Measurements from ENCODE around the gene EFNA4. TPM values are rescaled to one million over a fixed set of nuclear protein-coding genes. Genes with fewer than 3 reads are reported as not detected.

Gene EFNA4
- total RNA-seq, 1 donor from 2014 or later, result 5.3 TPM

DNA sequence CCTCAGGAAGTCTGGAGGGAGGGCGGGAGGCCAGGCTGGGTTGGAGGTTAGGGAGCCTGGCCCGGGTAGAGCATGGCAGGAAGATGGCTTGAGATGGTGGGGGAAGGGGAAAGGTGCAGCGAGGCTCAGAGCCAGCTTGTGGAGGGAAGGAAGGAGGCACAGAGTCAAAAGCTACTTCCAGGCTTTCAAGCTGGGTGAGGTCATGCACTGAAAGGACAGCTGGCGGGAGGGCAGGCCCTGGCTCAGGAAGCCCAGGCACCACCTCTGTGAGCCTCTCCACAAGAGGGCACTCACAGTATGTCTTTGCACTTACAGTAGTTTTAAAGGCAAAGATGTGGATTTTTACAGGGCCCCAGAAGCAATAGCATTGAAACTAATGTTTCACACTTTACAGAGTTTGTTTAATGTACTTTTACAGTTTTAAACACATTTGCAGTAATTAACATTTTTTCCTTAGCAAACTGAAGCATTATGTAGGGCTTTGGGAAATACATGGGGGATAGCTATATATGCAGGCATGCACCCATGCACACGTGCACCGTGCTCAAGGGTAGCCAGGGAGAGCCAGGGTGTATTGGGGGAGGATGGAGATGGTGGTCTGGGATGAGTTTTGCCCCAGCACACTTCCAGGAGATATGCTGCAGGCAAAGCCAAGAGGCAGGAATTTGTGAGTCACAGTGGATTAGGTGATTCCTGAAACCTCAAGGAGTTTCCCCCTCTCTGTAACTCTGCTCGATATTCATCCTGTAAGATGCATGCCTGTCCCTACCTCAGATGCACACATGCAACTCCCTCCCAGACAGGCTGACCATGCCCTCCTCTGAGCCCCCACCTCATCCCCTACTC lies 18.5 kb upstream of the EFNA4 start:
- Histone ChIP-seq H3K4me1 (peaks cover 18% of the 10 kb centered on the region), H3K27ac (peak overlapping the region; percentile 43), H3K27me3 (no peaks in the 10 kb centered on the region), H3K9me3 (no peaks in the 10 kb centered on the region), H3K4me3 (no peak overlapping the region), H3K36me3 (no peaks in the 10 kb centered on the region)
- ATAC-seq, result peak; percentile 97
- intact Hi-C loops (cut with DNase I), result no loop called here
- peak; percentile 89 for DNase-seq
- TF ChIP-seq, protein P1, sequence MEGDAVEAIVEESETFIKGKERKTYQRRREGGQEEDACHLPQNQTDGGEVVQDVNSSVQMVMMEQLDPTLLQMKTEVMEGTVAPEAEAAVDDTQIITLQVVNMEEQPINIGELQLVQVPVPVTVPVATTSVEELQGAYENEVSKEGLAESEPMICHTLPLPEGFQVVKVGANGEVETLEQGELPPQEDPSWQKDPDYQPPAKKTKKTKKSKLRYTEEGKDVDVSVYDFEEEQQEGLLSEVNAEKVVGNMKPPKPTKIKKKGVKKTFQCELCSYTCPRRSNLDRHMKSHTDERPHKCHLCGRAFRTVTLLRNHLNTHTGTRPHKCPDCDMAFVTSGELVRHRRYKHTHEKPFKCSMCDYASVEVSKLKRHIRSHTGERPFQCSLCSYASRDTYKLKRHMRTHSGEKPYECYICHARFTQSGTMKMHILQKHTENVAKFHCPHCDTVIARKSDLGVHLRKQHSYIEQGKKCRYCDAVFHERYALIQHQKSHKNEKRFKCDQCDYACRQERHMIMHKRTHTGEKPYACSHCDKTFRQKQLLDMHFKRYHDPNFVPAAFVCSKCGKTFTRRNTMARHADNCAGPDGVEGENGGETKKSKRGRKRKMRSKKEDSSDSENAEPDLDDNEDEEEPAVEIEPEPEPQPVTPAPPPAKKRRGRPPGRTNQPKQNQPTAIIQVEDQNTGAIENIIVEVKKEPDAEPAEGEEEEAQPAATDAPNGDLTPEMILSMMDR (IDR thresholded peaks at IDR 0.05), result peak; percentile 84

- ATAC-seq, result no peak
- H3K9me3 ChIP-seq, result no peaks in the 10 kb centered on the region
- intact Hi-C loops (cut with DNase I), result no loop called here
- no peak for DNase-seq
- no peak overlapping the region for H3K4me3 ChIP-seq
- peaks cover under 1% of the 10 kb centered on the region for H3K36me3 ChIP-seq
- TF ChIP-seq, protein P1 (IDR thresholded peaks at IDR 0.05), result no peak
- no peak overlapping the region for H3K27ac ChIP-seq
- H3K4me1 ChIP-seq, result peaks cover 34% of the 10 kb centered on the region
- no peaks in the 10 kb centered on the region for H3K27me3 ChIP-seq
These were observed 14.8 kb upstream of the EFNA4 start for GRCh38 chr1:155048449-155049334.

GRCh38 chr1:155049651-155050559 lies 13.6 kb upstream of the EFNA4 start:
- Histone ChIP-seq H3K4me3 (peak overlapping the region; percentile 86), H3K27me3 (no peaks in the 10 kb centered on the region), H3K4me1 (peaks cover 25% of the 10 kb centered on the region), H3K9me3 (no peaks in the 10 kb centered on the region), H3K27ac (peak overlapping the region; percentile 89), H3K36me3 (peaks cover 13% of the 10 kb centered on the region)
- DNase-seq (no peak), ATAC-seq (no peak)
- TF ChIP-seq, protein P1 (IDR thresholded peaks at IDR 0.05), result no peak
- intact Hi-C loops (cut with DNase I), result no loop called here

DNA sequence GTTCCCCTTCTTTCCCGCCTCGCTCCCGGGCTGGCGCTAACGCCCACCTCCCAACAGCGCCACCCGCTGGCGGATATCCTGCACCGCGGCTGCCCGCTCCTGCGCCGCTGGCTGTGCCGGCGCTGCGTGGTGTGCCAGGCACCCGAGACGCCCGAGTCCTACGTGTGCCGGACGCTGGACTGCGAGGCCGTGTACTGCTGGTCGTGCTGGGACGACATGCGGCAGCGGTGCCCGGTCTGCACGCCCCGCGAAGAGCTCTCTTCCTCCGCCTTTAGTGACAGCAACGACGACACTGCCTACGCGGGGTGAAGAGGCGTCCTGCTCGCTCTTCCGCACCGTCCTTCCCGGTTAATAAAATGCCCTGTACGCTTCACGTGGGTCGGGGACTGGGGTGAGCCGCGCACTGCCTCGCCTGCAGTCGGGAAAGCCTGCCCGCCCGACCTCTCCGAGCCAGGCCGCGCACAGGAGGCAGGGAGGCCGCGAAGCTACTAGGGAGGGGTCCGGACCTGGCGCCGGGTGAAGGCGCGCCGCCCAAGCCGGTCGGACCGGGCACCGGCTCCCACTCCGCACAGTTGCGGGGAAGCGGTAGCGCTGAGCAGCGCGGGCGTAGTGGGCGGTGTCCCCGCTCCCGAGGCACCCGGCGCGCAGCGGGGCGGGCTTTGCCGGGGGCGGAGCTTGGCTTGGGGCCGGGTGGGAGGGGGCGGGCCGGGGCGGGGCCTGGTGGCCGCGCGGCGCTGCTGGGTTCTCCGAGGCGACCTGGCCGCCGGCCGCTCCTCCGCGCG lies 12.8 kb upstream of the EFNA4 start, which contains the start of gene ADAM15:
ADAM15 (plus strand) TSS at position 757 of the 782 bp plus-strand sequence. CDS start 71 bp downstream, outside the sequence.
- H3K9me3 ChIP-seq, result no peaks in the 10 kb centered on the region
- peak within 1 kb of the TSS; percentile 86 for H3K4me3 ChIP-seq
- H3K27ac ChIP-seq, result peak within 1 kb of the TSS; percentile 89
- TF ChIP-seq, protein P1 (IDR thresholded peaks at IDR 0.05), result peak; percentile 96
- DNase-seq, result peak; percentile 95
- no peaks in the 10 kb centered on the region for H3K27me3 ChIP-seq
- peak; percentile 88 for ATAC-seq
- H3K36me3 ChIP-seq, result peaks cover 17% of the 10 kb centered on the region
- intact Hi-C loops (cut with DNase I), result no loop called here
- H3K4me1 ChIP-seq, result peaks cover 25% of the 10 kb centered on the region

Data from upper lobe of right lung (tissue), 1 donor.